Lower lobe of right lung (tissue), 2 donors: ENCODE data around the gene PNCK. TPM values are rescaled to one million over a fixed set of nuclear protein-coding genes. Genes with fewer than 3 reads are reported as not detected.

Experiments
- ATAC-seq, 2 donors: fragments of 200-7000 bp; cut with Tn5 transposase; one replicate each; pipeline ENCODE4 v1.9.1; 2020 to 2022; ENCODE audit warnings: mild to moderate bottlenecking in 2 of 2, moderate library complexity in 2 of 2
- DNase-seq: peaks from one replicate; pipeline ENCODE4 v3.0.0-alpha.2; 2020
- H3K27ac ChIP-seq: fragments of 200-600 bp; one replicate; pipeline ENCODE4 v1.8.0; 2022
- H3K27me3 ChIP-seq: fragments of 200-600 bp; one replicate; pipeline ENCODE4 v1.8.0; 2022; ENCODE audit warnings: low read depth
- H3K36me3 ChIP-seq: fragments of 200-600 bp; one replicate; pipeline ENCODE4 v1.8.0; 2022; ENCODE audit warnings: mild to moderate bottlenecking
- H3K4me1 ChIP-seq: fragments of 200-600 bp; one replicate; pipeline ENCODE4 v1.8.0; 2022
- H3K4me3 ChIP-seq: fragments of 200-600 bp; one replicate; pipeline ENCODE4 v1.8.0; 2022; ENCODE audit warnings: mild to moderate bottlenecking
- H3K9me3 ChIP-seq: fragments of 200-600 bp; one replicate; pipeline ENCODE4 v1.8.0; 2022
- CTCF ChIP-seq: fragments of 200-600 bp; IDR thresholded peaks from one replicate; pipeline ENCODE4 v1.8.0; 2022; ENCODE audit warnings: antibody characterized with exemption, mild to moderate bottlenecking
- intact Hi-C: fragments of 100-400 bp; cut with DNase I; formaldehyde crosslinking; loops from one replicate; pipeline ENCODE4 v1.11.0; 2022
- total RNA-seq: library from RNA; stranded (reverse); fragmentation: NEBNext Ultra II Directional; extraction: Animal tissue kit (Norgen Biotek cat#: 25700); gene quantifications from one replicate; pipeline ENCODE4 v1.2.1, GENCODE V29; 2021
- donor health status: DM: no; HTN: yes; CAD: no; lungs with severe emphysema.

The PNCK gene
- total RNA-seq, 1 donor from 2014 or later: not detected

- intact Hi-C loops: no loop called here
- no peaks in the 10 kb centered on the region for H3K36me3 ChIP-seq
- no peaks in the 10 kb centered on the region for H3K4me1 ChIP-seq
- no peak overlapping the region for H3K4me3 ChIP-seq
- H3K27ac ChIP-seq: no peak overlapping the region
- DNase-seq (no peak), ATAC-seq (no peak)
- H3K27me3 ChIP-seq: peaks cover 68% of the 10 kb centered on the region
- no peak for TF ChIP-seq CTCF
- no peaks in the 10 kb centered on the region for H3K9me3 ChIP-seq
These were observed 29.1 kb downstream of the PNCK start for GRCh38 chrX:153644356-153645125.

- no peak overlapping the region for H3K27ac ChIP-seq
- no peaks in the 10 kb centered on the region for H3K36me3 ChIP-seq
- intact Hi-C loops: no loop called here
- no peak for TF ChIP-seq CTCF
- H3K4me1 ChIP-seq: no peaks in the 10 kb centered on the region
- no peak overlapping the region for H3K4me3 ChIP-seq
- no peak for DNase-seq
- H3K27me3 ChIP-seq: peaks cover 62% of the 10 kb centered on the region
- H3K9me3 ChIP-seq: no peaks in the 10 kb centered on the region
- no peak for ATAC-seq
These were observed 29.9 kb downstream of the PNCK start for GRCh38 chrX:153643431-153644351.

GRCh38 chrX:153642655-153643430, 30.8 kb downstream of the PNCK start:
- intact Hi-C loops: no loop called here
- no peak for DNase-seq
- ATAC-seq: no peak
- Histone ChIP-seq H3K4me1 (no peaks in the 10 kb centered on the region), H3K9me3 (no peaks in the 10 kb centered on the region), H3K36me3 (no peaks in the 10 kb centered on the region), H3K4me3 (no peak overlapping the region), H3K27ac (no peak overlapping the region), H3K27me3 (peaks cover 54% of the 10 kb centered on the region)
- no peak for TF ChIP-seq CTCF

- Histone ChIP-seq H3K9me3 (no peaks in the 10 kb centered on the region), H3K27me3 (peaks cover 47% of the 10 kb centered on the region), H3K4me1 (no peaks in the 10 kb centered on the region), H3K27ac (no peak overlapping the region), H3K4me3 (peak overlapping the region; percentile 17), H3K36me3 (no peaks in the 10 kb centered on the region)
- DNase-seq: no peak
- intact Hi-C loops: no loop called here
- ATAC-seq: no peak
- no peak for TF ChIP-seq CTCF
These were observed 31.5 kb downstream of the PNCK start for GRCh38 chrX:153642051-153642654.

GRCh38 chrX:153641627-153642026, 32.0 kb downstream of the PNCK start:
- peaks cover 43% of the 10 kb centered on the region for H3K27me3 ChIP-seq
- H3K9me3 ChIP-seq: no peaks in the 10 kb centered on the region
- H3K4me1 ChIP-seq: no peaks in the 10 kb centered on the region
- no peak overlapping the region for H3K4me3 ChIP-seq
- H3K36me3 ChIP-seq: no peaks in the 10 kb centered on the region
- intact Hi-C loops: no loop called here
- DNase-seq (no peak), ATAC-seq (no peak)
- no peak for TF ChIP-seq CTCF
- no peak overlapping the region for H3K27ac ChIP-seq
